Stimulated activated naive CD4-positive, alpha-beta T cell treated with Interleukin-2 at 50 U/mL for 16 hours (primary cell): ENCODE results near the gene MCEMP1.

Experiments used
- DNase-seq: peaks from one replicate; lab custom pipeline; 2025; lab: John Stamatoyannopoulos, UW

MCEMP1 gene, protein sequence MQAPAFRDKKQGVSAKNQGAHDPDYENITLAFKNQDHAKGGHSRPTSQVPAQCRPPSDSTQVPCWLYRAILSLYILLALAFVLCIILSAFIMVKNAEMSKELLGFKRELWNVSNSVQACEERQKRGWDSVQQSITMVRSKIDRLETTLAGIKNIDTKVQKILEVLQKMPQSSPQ

DNA sequence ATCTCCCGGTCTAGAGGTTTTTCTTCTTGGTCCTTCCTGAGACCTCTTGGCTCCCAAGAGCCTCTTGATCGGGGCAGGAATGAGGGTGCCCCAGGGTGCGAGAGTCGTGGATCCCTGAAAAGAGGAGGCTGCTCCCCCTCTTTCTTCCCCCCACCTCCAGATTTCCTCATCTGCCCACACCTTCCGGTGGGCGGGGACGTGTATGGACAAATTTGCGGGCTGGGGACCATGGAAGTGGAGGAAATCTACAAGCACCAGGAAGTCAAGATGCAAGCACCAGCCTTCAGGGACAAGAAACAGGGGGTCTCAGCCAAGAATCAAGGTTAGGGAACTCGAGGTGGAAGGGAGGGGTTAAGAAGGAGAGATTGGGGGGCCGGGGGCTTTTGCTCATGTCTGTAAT lies at the start of gene MCEMP1:
MCEMP1 (plus strand) TSS at position 237 of the 400 bp plus-strand sequence; CDS start at position 268, 31 bp downstream.
- DNase-seq: no peak

DNA sequence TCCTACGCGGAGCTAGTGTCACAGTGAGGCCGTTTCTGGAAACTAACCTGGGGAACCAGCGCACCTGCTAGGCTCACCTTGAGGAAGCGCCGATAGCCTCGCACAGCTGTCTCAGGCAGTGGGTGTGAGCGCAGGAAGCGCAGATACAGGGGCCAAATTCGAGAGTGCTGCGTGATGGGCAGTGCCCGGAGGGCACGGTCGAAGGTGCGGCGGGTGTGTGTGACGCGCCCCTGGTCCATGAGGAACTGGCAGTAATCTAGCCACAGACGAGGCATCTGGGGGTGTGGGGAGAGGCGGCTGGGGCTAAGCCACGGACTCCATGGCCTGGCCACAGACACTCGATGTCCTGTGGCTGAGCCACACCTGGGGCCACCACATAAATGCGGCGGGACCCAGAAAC lies 49.7 kb upstream of the MCEMP1 start:
- DNase-seq: no peak

DNA sequence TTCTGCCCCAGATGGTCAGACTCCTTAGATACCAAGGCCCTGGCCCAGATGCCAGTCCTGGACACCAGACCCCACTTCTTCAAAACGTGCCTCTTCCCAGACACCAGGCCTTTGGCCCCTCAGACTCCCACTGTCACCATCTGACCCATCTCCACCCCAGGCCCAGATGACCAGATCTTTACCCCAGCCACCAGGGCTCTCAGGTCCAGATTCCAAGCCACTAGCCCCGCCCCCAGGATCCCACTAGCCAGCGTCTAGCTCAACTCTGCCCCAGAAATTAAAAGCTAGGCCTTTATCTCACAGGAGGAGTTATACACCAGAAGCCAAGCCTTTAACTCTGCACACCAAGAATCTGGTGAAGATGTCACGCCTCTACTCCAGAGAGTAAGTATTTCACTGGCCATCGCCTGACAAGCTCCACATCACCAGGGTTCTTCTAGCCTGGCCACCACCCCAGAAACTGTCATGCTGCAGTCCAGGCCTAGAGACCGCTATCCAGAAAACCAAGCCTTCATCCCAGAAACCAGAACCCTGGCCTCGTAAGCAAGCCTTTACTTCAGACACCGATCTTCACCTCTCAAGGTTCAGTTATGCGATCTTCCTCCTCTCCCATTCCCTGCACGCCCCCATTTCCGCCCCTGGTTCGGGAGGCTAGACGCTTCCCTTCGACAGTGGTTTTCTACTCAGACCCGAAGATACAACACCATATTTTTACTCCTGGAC lies 48.1 kb upstream of the MCEMP1 start:
- no peak for DNase-seq

DNA sequence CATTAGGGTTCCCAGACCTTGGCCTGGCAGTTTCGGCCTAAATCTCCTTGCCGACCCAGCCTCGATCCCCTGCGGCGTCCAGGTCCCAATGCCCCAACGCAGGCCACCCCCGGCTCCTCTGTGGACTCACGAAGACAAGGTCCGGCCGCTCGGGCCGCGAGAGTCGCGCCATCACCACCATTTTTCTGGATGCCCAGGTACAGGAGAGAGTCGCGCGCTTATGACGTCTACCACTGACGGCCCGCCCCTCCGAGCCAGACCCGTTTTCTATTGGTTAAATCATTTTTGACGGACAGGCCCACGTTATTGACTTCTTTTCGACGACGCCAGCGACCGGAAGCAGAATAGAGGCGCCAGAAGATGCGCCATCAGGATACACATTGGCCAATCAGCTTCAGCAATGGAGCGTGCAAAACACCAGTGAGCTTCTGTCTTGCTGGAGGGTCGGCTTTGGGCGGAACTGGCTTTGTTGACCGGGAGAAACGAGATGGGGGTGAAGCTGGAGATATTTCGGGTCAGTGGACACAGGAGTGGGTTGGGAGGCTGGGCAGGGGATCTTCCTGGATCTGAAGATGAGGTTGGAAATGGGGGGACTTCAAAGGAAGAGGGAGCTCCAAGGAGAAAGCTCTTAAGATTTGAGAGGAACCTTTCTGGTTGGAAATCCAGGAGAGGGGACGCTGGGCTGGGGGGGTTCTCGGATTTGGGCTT lies 47.4 kb upstream of the MCEMP1 start, which contains the start of the genes PET100 and XAB2:
PET100 (plus strand) TSS at position 447 of the 708 bp plus-strand sequence; CDS start at position 488, 41 bp downstream.
XAB2 (minus strand) TSS at position 199 of the 708 bp plus-strand sequence; CDS start at position 181, 18 bp downstream.
- peak; percentile 93 for DNase-seq

DNA sequence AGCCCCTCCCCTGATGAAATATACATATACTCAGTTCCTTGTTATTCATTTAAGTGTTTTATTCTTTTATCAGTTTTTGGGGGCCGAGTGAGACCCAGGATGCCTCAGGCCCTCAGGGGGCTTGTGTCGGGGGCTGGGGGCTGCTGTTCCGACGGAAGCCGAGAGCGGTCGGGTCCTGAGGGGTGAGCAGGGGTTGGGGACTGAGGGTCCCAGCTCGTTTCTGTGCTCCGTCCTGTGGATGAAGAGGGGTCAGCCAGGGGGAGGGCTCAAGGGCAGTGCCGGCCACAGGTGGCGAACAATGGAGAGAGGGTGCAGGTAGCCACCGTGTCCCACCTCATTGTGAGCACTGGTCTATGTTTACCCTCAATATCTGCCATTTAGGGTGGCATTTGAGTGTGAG lies 45.3 kb upstream of the MCEMP1 start:
- no peak for DNase-seq

DNA sequence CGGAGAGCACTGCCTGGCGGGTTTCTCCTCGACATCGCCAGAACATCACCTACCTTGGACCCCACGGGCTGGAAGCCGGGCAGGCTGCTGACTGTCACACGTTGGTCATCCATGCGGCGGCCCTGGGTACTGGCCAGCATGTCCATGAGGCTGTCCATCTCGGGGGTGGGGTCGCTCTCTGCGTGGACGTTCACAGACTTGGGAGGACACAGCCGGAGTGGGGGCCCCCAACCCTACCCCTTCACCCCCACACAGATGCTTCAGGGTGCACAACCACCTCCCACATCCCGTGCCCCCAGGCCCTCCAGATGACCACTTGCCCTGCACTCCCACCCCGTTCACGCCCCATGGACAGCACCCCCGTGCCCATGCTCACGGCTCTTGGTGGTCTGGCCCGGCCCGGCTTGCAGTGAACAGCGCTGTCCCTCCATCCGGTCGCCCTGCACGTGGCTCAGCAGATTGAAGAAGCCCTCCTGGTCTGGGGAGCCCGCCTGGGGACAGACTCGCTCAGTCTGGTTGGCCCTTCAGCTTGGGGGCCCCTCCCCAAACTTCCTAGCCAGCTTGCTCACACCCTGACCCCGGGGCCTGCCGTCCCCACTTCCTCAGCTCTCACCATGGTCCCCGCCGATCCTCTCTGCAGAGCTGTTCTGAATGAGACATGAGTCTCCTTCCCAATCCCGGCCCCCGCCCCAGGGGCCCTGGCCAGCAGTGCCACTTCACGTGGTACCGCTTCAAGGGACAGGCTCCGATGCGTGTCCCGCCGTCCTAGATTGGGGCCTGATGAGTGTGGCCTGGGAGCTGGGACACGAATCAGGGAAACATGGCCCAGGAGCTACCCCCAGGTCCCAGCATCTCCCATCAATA lies 44.3 kb upstream of the MCEMP1 start:
- DNase-seq: no peak

DNA sequence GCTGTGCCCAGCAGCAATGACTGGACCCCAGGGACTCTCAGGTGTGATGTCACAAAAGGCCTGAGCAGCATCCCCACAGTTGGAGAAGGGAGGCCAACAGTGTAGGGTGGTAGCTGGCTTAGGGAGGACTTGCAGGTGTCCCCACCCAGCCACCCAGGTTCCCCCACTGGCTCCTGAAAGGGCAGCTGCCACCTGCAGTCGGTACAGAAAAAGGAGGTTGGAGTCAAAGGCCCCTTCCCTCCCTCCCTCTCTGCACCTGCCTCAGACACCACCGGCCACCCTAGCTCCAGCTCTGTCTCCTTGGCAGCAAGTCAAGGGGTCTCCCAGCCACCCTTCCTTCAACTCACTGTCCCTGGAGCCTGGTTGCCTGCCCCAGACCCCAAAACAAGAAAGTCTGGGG lies 43.2 kb upstream of the MCEMP1 start, which contains the start of gene PCP2:
PCP2 (minus strand) TSS at position 22 of the 400 bp plus-strand sequence. CDS start 262 bp downstream, outside the sequence.
- DNase-seq: no peak

DNA sequence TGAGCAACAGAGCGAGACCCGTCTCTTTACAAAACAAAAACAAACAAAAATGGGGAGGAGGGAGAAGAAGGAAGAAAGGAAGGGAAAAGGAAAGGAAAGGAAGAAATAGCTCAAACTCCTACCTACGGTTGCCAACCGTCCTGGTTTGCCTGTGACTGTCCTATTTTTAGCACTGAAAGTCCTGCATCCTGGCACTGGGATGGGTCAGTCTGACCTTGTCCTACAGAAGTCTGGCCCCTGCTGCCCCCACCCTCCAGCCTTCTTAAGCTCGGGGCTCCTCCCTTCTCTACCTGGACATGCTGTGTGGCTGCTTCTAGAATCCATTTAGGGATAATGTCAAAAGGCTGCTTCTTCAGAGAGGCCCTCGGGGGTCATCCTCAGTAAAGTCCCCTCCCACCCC lies 41.2 kb upstream of the MCEMP1 start:
- DNase-seq: no peak

DNA sequence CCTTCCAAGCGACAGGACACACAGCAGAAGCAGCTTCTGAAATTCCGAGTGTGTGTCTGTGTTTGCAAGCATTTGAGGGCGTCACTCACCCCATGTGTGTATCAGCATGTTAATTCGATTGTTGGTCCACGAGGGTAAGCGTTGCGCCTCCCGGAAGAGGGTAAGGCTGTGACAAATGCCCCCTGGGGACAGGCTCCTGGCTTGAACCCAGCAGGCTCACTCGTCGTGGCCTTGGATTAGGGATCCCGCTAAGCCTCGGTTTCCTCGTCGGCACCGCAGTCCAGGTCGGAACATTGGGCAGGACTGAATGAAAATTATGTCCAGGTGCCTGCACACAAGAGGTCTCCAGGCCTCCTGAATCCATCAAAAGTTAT lies 40.6 kb upstream of the MCEMP1 start:
- DNase-seq: no peak

DNA sequence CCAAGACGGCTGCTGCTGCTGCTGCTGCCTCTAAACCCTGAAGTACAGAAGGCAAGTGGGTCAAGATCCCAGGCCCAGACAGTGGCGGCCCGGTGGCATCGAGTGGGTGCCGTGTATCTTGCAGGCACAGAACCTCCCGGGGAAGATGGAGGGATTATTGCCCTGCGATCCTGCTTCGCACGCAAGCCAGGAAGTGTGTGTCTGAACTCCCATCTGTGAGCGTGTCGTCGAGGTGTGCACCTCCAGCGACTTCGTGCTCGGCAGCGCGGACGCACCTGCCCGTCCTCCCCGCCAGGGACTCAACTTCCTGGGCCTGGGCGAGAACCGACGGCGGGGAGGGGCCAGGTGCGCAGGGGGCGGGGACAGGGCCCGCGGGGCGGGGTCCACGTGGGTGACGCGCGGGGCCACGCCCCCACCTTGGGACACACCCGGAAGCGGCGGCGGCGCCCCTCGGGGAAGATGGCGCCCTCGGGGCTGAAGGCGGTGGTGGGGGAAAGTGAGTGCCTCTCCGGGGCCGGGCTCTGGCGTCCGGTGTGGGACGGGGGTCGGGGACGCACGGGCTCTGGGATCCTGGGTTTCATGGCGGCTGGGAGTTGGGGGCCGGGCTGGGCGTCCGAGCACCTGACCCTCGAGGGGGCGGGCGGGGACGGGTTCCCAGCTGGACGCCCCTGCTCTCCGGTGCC lies 40.1 kb upstream of the MCEMP1 start, which contains the start of gene STXBP2:
STXBP2 (plus strand) TSS at position 420 of the 683 bp plus-strand sequence; CDS start at position 460, 40 bp downstream.
- DNase-seq: peak; percentile 86

DNA sequence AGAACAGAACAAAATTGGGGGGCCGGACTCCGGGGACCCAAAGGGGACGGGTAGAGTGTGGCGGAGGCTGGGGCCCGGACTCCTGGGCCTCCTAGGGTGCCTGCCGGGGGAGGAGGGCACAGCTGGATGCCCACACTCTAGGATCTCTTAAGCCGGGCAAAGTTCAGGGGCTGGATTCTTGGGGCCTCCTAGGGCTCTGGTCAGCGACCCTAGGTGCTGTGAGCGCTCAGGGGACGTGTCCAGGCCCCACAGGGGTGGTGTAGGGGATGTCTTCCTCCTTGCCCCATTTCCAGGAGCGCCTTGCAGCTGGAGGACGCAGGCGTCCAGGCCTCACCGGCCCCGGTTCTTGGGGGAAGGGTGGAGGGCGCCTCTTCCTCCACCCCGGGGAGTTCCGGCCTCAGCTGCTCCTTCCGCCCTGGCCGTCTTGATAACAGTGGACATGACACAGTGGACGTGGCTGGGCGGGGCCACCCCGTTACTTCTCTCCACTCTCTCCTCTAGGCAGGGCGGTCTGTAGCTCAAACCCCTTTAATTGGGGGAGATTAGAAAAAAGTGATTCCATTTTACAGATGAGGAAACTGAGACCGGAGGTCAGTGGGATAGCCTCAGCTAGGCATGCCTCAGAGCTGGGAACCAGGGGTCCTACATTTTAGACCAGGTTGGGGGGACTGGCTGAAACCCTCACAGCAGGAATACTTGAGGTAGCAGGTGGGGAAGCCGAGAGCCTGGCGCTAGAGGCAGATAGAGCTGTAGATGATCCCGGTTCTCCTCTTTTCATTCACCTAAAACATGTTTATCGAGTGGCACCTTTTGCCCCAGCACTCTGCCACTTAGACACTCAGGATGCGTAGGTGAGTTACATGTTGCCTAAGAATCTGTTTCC lies 39.3 kb upstream of the MCEMP1 start:
- DNase-seq: no peak

DNA sequence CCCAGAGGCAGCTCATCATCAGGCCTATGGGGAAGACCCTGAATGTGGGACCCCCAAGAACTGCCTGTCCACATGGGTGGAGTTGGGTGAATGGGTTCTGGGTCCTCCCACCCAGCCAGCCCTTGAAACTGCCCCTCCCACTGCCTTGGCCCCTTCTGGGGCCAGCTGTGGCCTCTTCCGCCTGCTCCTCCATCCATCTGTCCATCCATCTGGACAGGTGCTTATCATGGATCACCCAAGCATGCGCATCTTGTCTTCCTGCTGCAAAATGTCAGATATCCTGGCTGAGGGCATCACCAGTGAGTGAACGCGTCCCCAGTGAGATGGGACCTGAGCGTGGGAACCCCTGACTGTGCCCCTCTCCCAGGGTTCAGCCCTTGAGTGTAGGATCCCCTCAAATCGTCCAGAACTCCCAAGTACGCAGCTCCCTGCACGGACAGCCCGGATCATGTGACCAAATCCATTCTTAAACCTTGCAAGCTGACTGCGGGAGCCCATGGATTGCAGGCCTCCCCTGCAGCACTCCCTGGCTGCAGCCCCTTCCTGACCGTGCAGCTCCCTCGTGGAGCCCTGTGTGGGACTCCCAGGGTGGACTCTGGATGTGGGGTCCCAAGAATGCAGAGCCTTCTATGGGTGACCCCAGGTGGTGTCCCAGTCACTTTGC lies 38.0 kb upstream of the MCEMP1 start:
- no peak for DNase-seq

DNA sequence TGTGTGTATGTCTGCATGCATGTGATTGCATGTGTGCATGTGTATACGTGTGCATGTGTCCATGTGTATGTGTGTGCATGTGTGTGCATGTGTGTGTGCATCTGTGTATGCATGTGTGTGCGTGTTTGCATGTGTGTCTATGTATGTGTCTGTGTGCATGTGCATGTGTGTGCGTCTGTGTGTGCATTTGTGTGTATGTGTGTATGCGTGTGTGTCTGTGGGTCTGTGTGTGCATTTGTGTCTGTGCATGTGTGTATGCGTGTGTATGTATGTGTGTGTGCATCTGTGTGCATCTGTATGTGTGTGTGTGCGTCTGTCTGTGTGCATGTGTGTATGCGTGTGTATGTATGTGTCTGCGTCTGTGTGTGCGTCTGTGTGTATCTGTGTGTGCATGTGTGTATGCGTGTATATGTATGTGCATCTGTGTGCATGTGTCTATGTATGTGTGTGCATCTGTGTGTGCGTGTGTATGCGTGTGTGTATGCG lies 37.0 kb upstream of the MCEMP1 start:
- DNase-seq: no peak

DNA sequence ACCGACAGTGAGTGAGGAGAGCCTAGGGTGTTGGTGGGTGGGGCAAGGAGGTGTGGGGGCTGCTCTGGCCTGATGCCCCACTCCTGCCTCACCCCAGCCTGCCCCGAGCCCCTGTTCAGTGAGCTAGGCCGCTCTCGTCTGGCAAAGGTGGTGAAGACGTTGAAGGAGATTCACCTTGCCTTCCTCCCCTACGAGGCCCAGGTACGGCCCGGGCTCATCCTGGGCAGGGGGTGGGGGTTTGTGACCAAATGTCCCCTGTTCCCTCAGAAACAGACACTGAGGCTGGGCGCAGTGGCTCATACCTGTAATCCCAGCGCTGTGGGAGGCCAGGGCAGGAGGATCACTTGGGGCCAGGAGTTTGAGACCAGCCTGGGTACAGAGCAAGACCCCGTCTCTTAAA lies 36.1 kb upstream of the MCEMP1 start:
- no peak for DNase-seq

DNA sequence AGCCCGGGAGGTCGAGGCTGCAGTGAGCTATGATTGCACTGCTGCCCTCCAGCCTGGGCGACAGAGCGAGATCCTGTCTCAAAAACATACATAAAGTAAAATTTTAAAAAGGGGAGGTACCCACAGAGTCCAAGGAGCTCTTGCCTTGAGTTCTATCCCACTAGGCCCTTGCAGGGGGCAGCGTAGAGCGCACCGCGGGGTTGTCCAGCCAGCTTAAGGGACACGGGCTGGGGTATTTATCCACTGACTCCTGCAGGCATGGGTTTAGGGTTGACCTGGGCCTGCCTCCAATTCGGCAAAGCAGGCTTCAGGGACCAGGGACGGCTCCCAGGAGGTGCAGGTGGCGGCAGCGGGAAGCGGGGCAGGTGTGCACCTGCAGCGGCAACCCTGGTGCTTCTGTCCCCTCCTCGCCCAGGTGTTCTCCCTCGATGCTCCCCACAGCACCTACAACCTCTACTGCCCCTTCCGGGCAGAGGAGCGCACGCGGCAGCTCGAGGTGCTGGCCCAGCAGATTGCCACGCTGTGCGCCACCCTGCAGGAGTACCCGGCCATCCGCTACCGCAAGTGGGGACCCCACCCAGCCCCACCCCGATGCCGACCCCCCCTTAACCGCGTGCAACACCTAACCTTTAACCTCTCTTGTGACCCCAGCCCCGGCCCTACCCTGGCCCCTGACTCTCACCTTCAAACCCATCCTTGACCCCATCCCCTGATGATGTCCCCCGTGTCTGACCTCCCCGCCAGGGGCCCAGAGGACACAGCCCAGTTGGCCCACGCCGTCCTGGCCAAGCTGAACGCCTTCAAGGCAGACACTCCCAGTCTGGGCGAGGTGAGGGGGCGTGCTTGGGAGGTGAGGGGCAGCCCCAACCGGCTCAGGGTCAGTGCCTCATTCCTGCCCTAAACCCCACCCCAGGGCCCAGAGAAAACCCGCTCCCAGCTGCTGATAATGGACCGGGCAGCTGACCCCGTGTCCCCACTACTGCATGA lies 35.3 kb upstream of the MCEMP1 start:
- no peak for DNase-seq

DNA sequence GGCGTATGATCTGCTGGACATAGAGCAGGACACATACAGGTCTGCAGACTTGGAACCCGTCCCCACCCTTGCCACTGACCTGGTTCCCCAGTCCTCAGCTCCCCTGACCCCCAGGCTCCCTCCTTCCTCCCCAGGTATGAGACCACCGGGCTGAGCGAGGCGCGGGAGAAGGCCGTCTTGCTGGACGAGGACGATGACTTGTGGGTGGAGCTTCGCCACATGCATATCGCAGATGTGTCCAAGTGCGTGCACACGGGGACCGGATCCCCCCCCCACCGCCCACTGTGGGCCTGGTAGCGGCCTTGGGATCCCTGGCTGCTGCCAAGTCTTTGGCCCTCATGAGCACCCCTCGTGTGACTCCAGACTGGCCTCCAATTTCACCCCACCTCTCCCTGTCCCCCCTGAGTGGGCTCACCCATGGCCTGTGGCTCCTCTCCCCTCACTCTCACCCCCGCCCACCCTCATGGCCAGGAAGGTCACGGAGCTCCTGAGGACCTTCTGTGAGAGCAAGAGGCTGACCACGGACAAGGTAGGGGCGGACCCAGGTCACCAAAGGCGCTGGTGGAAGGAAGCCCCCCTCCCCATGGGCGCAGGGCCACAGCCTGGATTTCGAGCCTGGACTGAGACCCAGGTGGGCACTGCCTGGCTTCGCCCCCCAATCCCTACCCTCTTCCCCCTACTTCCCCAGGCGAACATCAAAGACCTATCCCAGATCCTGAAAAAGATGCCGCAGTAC lies 34.4 kb upstream of the MCEMP1 start:
- DNase-seq: no peak

DNA sequence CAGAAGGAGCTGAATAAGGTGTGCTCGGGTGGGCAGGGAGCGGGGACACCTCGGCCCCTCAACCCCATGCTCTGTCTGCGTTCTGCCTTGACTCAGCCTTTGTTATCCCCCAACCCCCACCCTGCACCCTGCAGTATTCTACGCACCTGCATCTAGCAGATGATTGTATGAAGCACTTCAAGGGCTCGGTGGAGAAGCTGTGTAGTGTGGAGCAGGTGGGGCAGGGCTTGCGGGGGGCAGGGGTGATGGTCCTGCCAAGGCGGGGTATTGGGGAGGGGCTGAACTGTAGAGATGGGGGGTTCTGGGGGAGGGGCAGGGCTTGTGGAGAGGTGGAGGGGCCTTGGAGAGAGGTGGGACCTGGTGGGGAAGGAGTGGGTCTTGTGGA lies 33.9 kb upstream of the MCEMP1 start:
- DNase-seq: no peak
